ENCODE data around the gene DAGLA. TPM values are rescaled to one million over a fixed set of nuclear protein-coding genes. Genes with fewer than 3 reads are reported as not detected.

DAGLA gene
- total and polyA plus RNA-seq, 3 donors from 2014 or later: 5.1 to 8.3 (median 7.1) TPM

DNA sequence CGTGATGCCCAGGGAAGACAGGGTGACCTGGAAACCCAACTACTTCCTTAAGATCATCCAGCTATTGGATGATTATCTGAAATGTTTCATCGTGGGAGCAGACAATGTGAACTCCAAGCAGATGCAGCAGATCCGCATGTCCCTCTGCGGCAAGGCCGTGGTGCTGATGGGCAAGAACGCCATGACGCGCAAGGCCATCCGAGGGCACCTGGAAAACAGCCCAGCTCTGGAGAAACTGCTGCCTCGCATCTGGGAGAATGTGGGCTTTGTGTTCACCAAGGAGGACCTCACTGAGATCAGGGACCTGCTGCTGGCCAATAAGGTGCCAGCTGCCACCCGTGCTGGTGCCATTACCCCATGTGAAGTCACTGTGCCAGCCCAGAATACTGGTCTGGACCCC, 43.5 kb upstream of the DAGLA start:
- intact Hi-C loops (cut with DNase I; ENCODE audit: low total_unique reads): loop anchor here (10.0 kb wide), 1 partner anchor 152 kb away; a partner anchor contains a TSS
- TF ChIP-seq POLR2A (IDR thresholded peaks at IDR 0.05): no peak
- TF ChIP-seq, protein P1, sequence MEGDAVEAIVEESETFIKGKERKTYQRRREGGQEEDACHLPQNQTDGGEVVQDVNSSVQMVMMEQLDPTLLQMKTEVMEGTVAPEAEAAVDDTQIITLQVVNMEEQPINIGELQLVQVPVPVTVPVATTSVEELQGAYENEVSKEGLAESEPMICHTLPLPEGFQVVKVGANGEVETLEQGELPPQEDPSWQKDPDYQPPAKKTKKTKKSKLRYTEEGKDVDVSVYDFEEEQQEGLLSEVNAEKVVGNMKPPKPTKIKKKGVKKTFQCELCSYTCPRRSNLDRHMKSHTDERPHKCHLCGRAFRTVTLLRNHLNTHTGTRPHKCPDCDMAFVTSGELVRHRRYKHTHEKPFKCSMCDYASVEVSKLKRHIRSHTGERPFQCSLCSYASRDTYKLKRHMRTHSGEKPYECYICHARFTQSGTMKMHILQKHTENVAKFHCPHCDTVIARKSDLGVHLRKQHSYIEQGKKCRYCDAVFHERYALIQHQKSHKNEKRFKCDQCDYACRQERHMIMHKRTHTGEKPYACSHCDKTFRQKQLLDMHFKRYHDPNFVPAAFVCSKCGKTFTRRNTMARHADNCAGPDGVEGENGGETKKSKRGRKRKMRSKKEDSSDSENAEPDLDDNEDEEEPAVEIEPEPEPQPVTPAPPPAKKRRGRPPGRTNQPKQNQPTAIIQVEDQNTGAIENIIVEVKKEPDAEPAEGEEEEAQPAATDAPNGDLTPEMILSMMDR (IDR thresholded peaks at IDR 0.05): no peak
- 74 to 80% methylated on average over 3 to 11 of the region's 11 CpGs for WGBS, 2 donors
- Histone ChIP-seq H3K27ac (no peak overlapping the region), H3K4me3 (no peak overlapping the region), H3K9me3 (no peaks in the 10 kb centered on the region), H3K36me3 (ENCODE audit: low read depth, missing control alignments) (no peaks in the 10 kb centered on the region), H3K4me1 (no peaks in the 10 kb centered on the region), H3K27me3 (no peaks in the 10 kb centered on the region)
- no peak for DNase-seq

DNA sequence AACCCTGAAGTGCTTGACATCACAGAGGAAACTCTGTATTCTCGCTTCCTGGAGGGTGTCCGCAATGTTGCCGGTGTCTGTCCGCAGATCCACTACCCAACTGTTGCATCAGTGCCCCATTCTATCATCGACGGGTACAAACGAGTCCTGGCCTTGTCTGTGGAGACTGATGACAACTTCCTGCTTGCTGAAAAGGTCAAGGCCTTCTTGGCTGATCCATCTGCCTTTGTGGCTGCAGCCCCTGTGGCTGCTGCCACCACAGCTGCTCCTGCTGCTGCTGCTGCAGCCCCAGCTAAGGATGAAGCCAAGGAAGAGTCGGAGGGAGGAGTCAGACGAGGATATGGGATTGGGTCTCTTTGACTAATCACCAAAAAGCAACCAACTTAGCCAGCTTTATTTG, 42.9 kb upstream of the DAGLA start:
- DNase-seq: no peak
- H3K27me3 ChIP-seq: no peaks in the 10 kb centered on the region
- no peaks in the 10 kb centered on the region for H3K36me3 ChIP-seq (ENCODE audit: low read depth, missing control alignments)
- no peak overlapping the region for H3K27ac ChIP-seq
- no peaks in the 10 kb centered on the region for H3K4me1 ChIP-seq
- no peaks in the 10 kb centered on the region for H3K9me3 ChIP-seq
- TF ChIP-seq, protein P1 (IDR thresholded peaks at IDR 0.05): no peak
- no peak for TF ChIP-seq POLR2A (IDR thresholded peaks at IDR 0.05)
- intact Hi-C loops (cut with DNase I; ENCODE audit: low total_unique reads): loop anchor here (10.0 kb wide), 1 partner anchor 152 kb away; a partner anchor contains a TSS
- H3K4me3 ChIP-seq: no peak overlapping the region
- WGBS, 2 donors: 65 to 71% methylated on average over 9 of the region's 9 CpGs

DNA sequence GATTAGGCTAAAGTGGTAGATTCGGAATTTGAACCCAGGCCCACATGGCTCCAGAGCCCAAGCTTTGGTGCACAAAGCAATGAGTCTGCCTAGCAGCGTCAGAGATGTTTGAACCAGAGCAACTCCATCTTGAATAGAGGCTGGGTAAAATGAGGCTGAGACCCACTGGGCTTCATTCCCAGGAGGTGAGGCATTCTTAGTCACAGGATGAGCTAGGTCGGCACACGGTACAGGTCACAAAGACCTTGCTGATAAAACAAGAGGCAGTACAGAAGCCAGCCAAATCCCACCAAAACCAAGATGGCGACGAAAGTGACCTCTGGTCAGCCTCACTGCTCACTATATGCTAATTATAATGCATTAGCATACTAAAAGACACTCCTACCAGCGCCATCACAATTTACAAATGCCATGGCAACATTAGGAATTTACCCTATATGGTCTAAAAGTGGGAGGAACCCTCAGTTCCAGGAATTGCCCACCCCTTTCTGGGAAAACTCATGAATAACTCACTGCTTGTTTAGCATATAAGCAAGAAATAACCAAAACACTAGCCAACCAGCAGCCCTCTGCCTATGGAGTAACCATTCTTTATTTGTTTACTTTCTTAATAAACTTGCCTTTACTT, 40.3 kb upstream of the DAGLA start:
- Histone ChIP-seq H3K4me3 (no peak overlapping the region), H3K4me1 (no peaks in the 10 kb centered on the region), H3K9me3 (no peaks in the 10 kb centered on the region), H3K36me3 (ENCODE audit: low read depth, missing control alignments) (no peaks in the 10 kb centered on the region), H3K27me3 (no peaks in the 10 kb centered on the region), H3K27ac (no peak overlapping the region)
- intact Hi-C loops (cut with DNase I; ENCODE audit: low total_unique reads): loop anchor here (10.0 kb wide), 1 partner anchor 155 kb away; a partner anchor contains a TSS
- WGBS, 2 donors: 85 to 87% methylated on average over 7 of the region's 7 CpGs
- TF ChIP-seq, protein P1 (IDR thresholded peaks at IDR 0.05): no peak
- TF ChIP-seq POLR2A (IDR thresholded peaks at IDR 0.05): no peak
- no peak for DNase-seq

DNA sequence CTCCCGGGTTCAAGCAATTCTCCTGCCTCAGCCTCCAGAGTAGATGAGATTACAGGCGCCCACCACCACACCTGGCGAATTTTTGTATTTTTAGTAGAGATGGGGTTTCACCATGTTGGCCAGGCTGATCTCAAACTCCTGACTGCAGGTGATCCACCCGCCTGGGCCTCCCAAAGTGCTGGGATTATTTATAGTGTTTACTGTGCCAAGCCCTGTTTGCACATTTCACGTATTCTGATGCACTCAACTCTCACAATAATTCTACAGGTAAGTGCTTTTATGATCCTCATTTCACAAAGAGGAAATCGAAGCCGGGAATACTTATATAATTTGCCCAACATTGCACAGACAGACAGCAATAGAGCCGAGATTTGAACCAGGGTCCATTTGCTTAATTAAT, 38.0 kb upstream of the DAGLA start:
- 86 to 91% methylated on average over 8 of the region's 8 CpGs for WGBS, 2 donors
- no peak overlapping the region for H3K27ac ChIP-seq
- H3K27me3 ChIP-seq: no peaks in the 10 kb centered on the region
- DNase-seq: no peak
- no peaks in the 10 kb centered on the region for H3K9me3 ChIP-seq
- no peaks in the 10 kb centered on the region for H3K4me1 ChIP-seq
- TF ChIP-seq, protein P1 (IDR thresholded peaks at IDR 0.05): no peak
- TF ChIP-seq POLR2A (IDR thresholded peaks at IDR 0.05): no peak
- intact Hi-C loops (cut with DNase I; ENCODE audit: low total_unique reads): no loop called here
- H3K4me3 ChIP-seq: no peak overlapping the region
- no peaks in the 10 kb centered on the region for H3K36me3 ChIP-seq (ENCODE audit: low read depth, missing control alignments)
